Fibroblast of upper back skin (primary cell): ENCODE measurements around the gene CD300E.
"Not testable (repeated sequence)": the region's sequence is repeated elsewhere in the genome, so short reads cannot be mapped to it uniquely, and the experiment has no call there.

ENCODE experiments used
- DNase-seq: peaks from one replicate; pipeline ENCODE4 v3.0.0-alpha.2; 2013

The CD300E gene

GRCh38 chr17:74623693-74624093 is at the start of gene CD300E:
CD300E (minus strand) TSS chr17:74623738; CDS start chr17:74623621, 117 bp downstream.
- DNase-seq, result no peak

GRCh38 chr17:74671031-74671771 is 47.7 kb upstream of the CD300E start:
- DNase-seq, result peak; percentile 69

GRCh38 chr17:74670329-74670728 is 46.8 kb upstream of the CD300E start:
- DNase-seq, result no peak

GRCh38 chr17:74663561-74663960 is 40.0 kb upstream of the CD300E start:
- no peak for DNase-seq

GRCh38 chr17:74659889-74660288 is 36.4 kb upstream of the CD300E start:
- DNase-seq, result no peak

- no peak for DNase-seq
Observed at GRCh38 chr17:74658620-74659019, 35.1 kb upstream of the CD300E start.

- no peak for DNase-seq
Observed at GRCh38 chr17:74654742-74655141, 31.2 kb upstream of the CD300E start.

- DNase-seq, result no peak
Observed at GRCh38 chr17:74652020-74652419, 28.5 kb upstream of the CD300E start.

GRCh38 chr17:74649909-74650308 is 26.4 kb upstream of the CD300E start:
- no peak for DNase-seq

GRCh38 chr17:74647871-74648672 is 24.5 kb upstream of the CD300E start:
- no peak for DNase-seq

- no peak for DNase-seq
Observed at GRCh38 chr17:74646231-74646630, 22.7 kb upstream of the CD300E start.

- DNase-seq, result no peak
Observed at GRCh38 chr17:74645010-74645409, 21.5 kb upstream of the CD300E start.

GRCh38 chr17:74644419-74644818 is 20.9 kb upstream of the CD300E start:
- no peak for DNase-seq

- DNase-seq, result no peak
Observed at GRCh38 chr17:74643826-74644225, 20.3 kb upstream of the CD300E start.

- no peak for DNase-seq
Observed at GRCh38 chr17:74642995-74643394, 19.5 kb upstream of the CD300E start.

- no peak for DNase-seq
Observed at GRCh38 chr17:74642556-74642955, 19.0 kb upstream of the CD300E start.

- no peak for DNase-seq
Observed at GRCh38 chr17:74641958-74642298, 18.4 kb upstream of the CD300E start.

- no peak for DNase-seq
Observed at GRCh38 chr17:74641224-74641957, 17.9 kb upstream of the CD300E start.

GRCh38 chr17:74639704-74640151 is 16.2 kb upstream of the CD300E start:
- DNase-seq, result no peak

- DNase-seq, result no peak
Observed at GRCh38 chr17:74637926-74638325, 14.4 kb upstream of the CD300E start.

- DNase-seq, result no peak
Observed at GRCh38 chr17:74637265-74637664, 13.7 kb upstream of the CD300E start.

GRCh38 chr17:74636541-74637085 is 13.1 kb upstream of the CD300E start:
- not testable (repeated sequence) for DNase-seq

- DNase-seq, result no peak
Observed at GRCh38 chr17:74635418-74635817, 11.9 kb upstream of the CD300E start.
